ENCODE data around the gene TIMP2.

- TF ChIP-seq CTCF (IDR thresholded peaks at IDR 0.05) (no peak), POLR2AphosphoS5 (IDR thresholded peaks at IDR 0.05) (peak in 1 of 3 donors; percentile 8), POLR2A (IDR thresholded peaks at IDR 0.05) (no peak)
Measured at GRCh38 chr17:78925662-78926555, 722 bp upstream of the TIMP2 start.
